ENCODE measurements around the gene GAST. TPM values are rescaled to one million over a fixed set of nuclear protein-coding genes. Genes with fewer than 3 reads are reported as not detected.
A peak's percentile ranks its signal among the peaks of the same experiment; 100 is the strongest.

Gene GAST
- total RNA-seq, 3 donors from 2014 or later (not counting 1 experiment from before 2014, with no cell fraction given) = not detected

DNA sequence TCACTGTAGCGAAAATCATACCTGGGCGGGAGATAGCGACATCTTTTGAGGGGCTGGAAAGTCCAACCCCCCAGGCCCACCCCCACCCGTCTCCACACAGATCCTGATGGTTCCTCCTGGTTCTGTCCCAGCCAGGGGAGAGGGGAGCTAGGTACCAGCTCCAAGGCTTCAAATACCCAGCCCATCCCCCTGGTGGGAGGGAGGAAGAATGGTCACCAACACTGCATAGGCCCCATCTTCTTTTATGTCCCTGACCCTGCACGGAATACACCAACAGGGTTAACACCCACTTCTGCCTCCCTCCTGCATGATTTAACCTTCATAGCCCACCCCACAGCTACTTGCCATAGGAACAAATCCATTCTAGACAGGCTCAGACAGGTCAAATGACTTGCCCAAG lies 13.0 kb downstream of the GAST start:
- H3K9me3 Mint-ChIP-seq = no peaks in the 10 kb centered on the region
- H3K9me3 ChIP-seq (ENCODE audit: control insufficient read depth, insufficient read depth, low read length) = no peaks in the 10 kb centered on the region
- H3K4me3 ChIP-seq (ENCODE audit: low read length) = no peak overlapping the region
- ATAC-seq (no peak), DNase-seq (no peak)
- WGBS (ENCODE audit: insufficient coverage) = 96% methylated on average over 4 of the region's 5 CpGs
- no peaks in the 10 kb centered on the region for H3K36me3 Mint-ChIP-seq
- peaks cover 2% of the 10 kb centered on the region for H3K27me3 ChIP-seq (ENCODE audit: control insufficient read depth, insufficient read depth, low read length)
- intact Hi-C loops (cut with micrococcal nuclease) = no loop called here
- TF ChIP-seq, protein P1, sequence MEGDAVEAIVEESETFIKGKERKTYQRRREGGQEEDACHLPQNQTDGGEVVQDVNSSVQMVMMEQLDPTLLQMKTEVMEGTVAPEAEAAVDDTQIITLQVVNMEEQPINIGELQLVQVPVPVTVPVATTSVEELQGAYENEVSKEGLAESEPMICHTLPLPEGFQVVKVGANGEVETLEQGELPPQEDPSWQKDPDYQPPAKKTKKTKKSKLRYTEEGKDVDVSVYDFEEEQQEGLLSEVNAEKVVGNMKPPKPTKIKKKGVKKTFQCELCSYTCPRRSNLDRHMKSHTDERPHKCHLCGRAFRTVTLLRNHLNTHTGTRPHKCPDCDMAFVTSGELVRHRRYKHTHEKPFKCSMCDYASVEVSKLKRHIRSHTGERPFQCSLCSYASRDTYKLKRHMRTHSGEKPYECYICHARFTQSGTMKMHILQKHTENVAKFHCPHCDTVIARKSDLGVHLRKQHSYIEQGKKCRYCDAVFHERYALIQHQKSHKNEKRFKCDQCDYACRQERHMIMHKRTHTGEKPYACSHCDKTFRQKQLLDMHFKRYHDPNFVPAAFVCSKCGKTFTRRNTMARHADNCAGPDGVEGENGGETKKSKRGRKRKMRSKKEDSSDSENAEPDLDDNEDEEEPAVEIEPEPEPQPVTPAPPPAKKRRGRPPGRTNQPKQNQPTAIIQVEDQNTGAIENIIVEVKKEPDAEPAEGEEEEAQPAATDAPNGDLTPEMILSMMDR (IDR thresholded peaks at IDR 0.05) = no peak
- peaks cover 0 to 6% of the 10 kb centered on the region in 2 donors for H3K27me3 Mint-ChIP-seq (ENCODE audit: low read depth in 2 of 2)
- no peaks in the 10 kb centered on the region for H3K4me1 ChIP-seq (ENCODE audit: control insufficient read depth, insufficient read depth, low read length)
- H3K36me3 ChIP-seq (ENCODE audit: control insufficient read depth, insufficient read depth, low read length) = no peaks in the 10 kb centered on the region
- no peaks in the 10 kb centered on the region for H3K4me1 Mint-ChIP-seq
- no peak overlapping the region for H3K27ac ChIP-seq (ENCODE audit: low read length)
- no peak overlapping the region for H3K27ac Mint-ChIP-seq
- H3K4me3 Mint-ChIP-seq = no peak overlapping the region

DNA sequence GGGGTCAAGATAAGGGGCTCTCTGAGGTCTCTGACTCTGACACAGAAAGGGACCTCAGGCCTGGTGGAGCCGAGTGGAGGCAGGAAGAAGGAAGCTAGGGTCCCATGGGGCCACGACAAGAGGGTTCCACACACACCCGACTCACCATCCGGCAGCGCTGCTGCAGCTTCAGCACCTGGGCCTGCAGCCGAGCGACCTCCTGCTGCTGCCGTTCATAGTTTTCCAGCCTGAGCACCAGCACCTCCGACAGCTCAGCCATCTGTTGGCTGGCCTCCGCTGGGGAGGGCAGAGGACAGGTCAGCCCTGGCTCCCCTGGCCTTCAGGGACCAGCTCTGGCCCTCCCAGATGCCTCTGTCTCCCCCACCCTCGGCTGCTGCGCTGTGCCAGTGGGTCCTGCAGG lies 15.9 kb downstream of the GAST start:
- no peak for DNase-seq
- Histone ChIP-seq H3K36me3 (ENCODE audit: control insufficient read depth, insufficient read depth, low read length) (no peaks in the 10 kb centered on the region), H3K4me1 (ENCODE audit: control insufficient read depth, insufficient read depth, low read length) (no peaks in the 10 kb centered on the region), H3K27me3 (ENCODE audit: control insufficient read depth, insufficient read depth, low read length) (no peaks in the 10 kb centered on the region), H3K27ac (ENCODE audit: low read length) (no peak overlapping the region), H3K9me3 (ENCODE audit: control insufficient read depth, insufficient read depth, low read length) (no peaks in the 10 kb centered on the region), H3K4me3 (ENCODE audit: low read length) (no peak overlapping the region)
- no peak overlapping the region for H3K4me3 Mint-ChIP-seq
- H3K36me3 Mint-ChIP-seq = no peaks in the 10 kb centered on the region
- H3K27ac Mint-ChIP-seq = no peak overlapping the region
- no peaks in the 10 kb centered on the region for H3K4me1 Mint-ChIP-seq
- intact Hi-C loops (cut with micrococcal nuclease) = no loop called here
- H3K9me3 Mint-ChIP-seq = no peaks in the 10 kb centered on the region
- H3K27me3 Mint-ChIP-seq (ENCODE audit: low read depth in 2 of 2) = peaks cover 18 to 20% of the 10 kb centered on the region in 2 donors
- TF ChIP-seq, protein P1 (IDR thresholded peaks at IDR 0.05) = no peak
- no peak for ATAC-seq
- 62% methylated on average over 12 of the region's 12 CpGs for WGBS (ENCODE audit: insufficient coverage)

DNA sequence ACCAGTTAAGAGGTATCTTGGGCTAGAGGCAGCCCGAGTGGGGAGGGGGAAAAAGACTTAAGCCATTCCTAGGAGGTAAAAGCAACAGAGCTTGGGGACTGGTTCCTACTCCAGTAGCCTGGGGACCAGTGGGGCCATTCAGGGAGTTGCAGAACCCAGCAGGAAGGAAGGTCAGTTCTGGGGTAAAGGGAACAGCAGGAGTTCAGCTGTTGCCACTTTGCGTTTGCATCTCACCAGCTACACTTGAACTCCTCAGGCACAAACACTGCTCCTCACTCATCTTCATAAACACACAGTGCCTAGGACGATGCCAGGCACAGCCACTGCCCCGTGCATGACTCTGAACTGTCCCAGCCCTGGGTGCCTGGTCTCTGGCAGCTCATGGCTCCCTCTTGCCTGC lies 18.3 kb downstream of the GAST start:
- no peak for DNase-seq

DNA sequence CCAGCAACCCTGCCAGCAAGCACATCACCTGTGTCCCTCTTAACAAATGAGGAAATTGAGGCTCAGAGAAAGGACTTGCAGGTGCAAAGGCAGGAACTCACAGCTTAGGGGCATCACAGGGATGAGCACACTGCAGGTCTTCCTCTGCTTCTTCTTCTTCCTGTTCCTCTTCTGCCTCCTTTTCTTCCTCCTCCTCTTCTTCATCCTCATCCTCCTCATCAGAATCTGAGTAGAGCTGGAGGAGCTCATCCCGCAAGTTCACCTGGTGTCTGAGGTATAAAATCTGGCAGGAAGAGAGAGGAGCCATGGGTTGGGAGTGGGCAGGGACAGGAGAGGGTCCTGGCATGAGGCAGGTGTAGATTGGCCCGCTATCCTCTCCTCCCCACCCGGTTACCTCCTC lies 19.7 kb downstream of the GAST start:
- no peak overlapping the region for H3K4me3 ChIP-seq (ENCODE audit: low read length)
- Mint-ChIP-seq H3K4me1 (no peaks in the 10 kb centered on the region), H3K9me3 (no peaks in the 10 kb centered on the region), H3K36me3 (no peaks in the 10 kb centered on the region), H3K4me3 (no peak overlapping the region), H3K27me3 (ENCODE audit: low read depth in 2 of 2) (peaks cover 36 to 39% of the 10 kb centered on the region in 2 donors), H3K27ac (no peak overlapping the region)
- H3K27ac ChIP-seq (ENCODE audit: low read length) = no peak overlapping the region
- no peaks in the 10 kb centered on the region for H3K9me3 ChIP-seq (ENCODE audit: control insufficient read depth, insufficient read depth, low read length)
- H3K27me3 ChIP-seq (ENCODE audit: control insufficient read depth, insufficient read depth, low read length) = peaks cover 21% of the 10 kb centered on the region
- 50% methylated on average over 1 of the region's 3 CpGs for WGBS (ENCODE audit: insufficient coverage)
- H3K36me3 ChIP-seq (ENCODE audit: control insufficient read depth, insufficient read depth, low read length) = no peaks in the 10 kb centered on the region
- H3K4me1 ChIP-seq (ENCODE audit: control insufficient read depth, insufficient read depth, low read length) = peaks cover 11% of the 10 kb centered on the region
- TF ChIP-seq, protein P1 (IDR thresholded peaks at IDR 0.05) = no peak
- ATAC-seq (no peak), DNase-seq (no peak)
- intact Hi-C loops (cut with micrococcal nuclease) = no loop called here

More for the DNA sequence above, 18.3 kb downstream of the GAST start:
- intact Hi-C loops (cut with micrococcal nuclease) = no loop called here
- no peak overlapping the region for H3K4me3 ChIP-seq (ENCODE audit: low read length)
- Mint-ChIP-seq H3K9me3 (no peaks in the 10 kb centered on the region), H3K4me1 (no peaks in the 10 kb centered on the region), H3K27me3 (ENCODE audit: low read depth in 2 of 2) (peaks cover 26 to 28% of the 10 kb centered on the region in 2 donors), H3K27ac (no peak overlapping the region), H3K36me3 (no peaks in the 10 kb centered on the region), H3K4me3 (no peak overlapping the region)
- WGBS (ENCODE audit: insufficient coverage) = 39% methylated on average over 4 of the region's 4 CpGs
- H3K27me3 ChIP-seq (ENCODE audit: control insufficient read depth, insufficient read depth, low read length) = peaks cover 18% of the 10 kb centered on the region
- H3K27ac ChIP-seq (ENCODE audit: low read length) = no peak overlapping the region
- no peaks in the 10 kb centered on the region for H3K36me3 ChIP-seq (ENCODE audit: control insufficient read depth, insufficient read depth, low read length)
- peaks cover 11% of the 10 kb centered on the region for H3K4me1 ChIP-seq (ENCODE audit: control insufficient read depth, insufficient read depth, low read length)
- ATAC-seq = peak in 1 of 3 donors; percentile 11
- no peaks in the 10 kb centered on the region for H3K9me3 ChIP-seq (ENCODE audit: control insufficient read depth, insufficient read depth, low read length)
- TF ChIP-seq, protein P1 (IDR thresholded peaks at IDR 0.05) = no peak

All from natural killer cell (primary cell).